WTC11 (cell line): Measurements from ENCODE around the gene ELMO1.

Experiments
- CREB1 ChIP-seq: sonication (generic); formaldehyde crosslinking; IDR thresholded peaks from 2 replicates; pipeline ENCODE4 v1.8.0; 2023; ENCODE audit warnings: mild to moderate bottlenecking, missing genetic modification reagents
- CTCF ChIP-seq: fragments of 200-600 bp; IDR thresholded peaks from 2 replicates; pipeline ENCODE4 v1.8.0; 2022; ENCODE audit warnings: antibody characterized with exemption
- FOXP1 ChIP-seq: sonication (generic); formaldehyde crosslinking; IDR thresholded peaks from 2 replicates; pipeline ENCODE4 v1.8.0; 2022; ENCODE audit warnings: missing genetic modification reagents, mild to moderate bottlenecking, moderate library complexity, borderline replicate concordance
- IRF2 ChIP-seq: sonication (generic); formaldehyde crosslinking; IDR thresholded peaks from 2 replicates; pipeline ENCODE4 v1.8.0; 2022; ENCODE audit warnings: low read depth, missing genetic modification reagents, borderline replicate concordance
- MAX ChIP-seq: sonication (generic); formaldehyde crosslinking; IDR thresholded peaks from 2 replicates; pipeline ENCODE4 v1.8.0; 2022; ENCODE audit warnings: mild to moderate bottlenecking, missing genetic modification reagents
- NFYB ChIP-seq: sonication (generic); formaldehyde crosslinking; conservative IDR thresholded peaks from 2 replicates; pipeline ENCODE4 v1.8.0; 2022; ENCODE audit warnings: low read depth, missing genetic modification reagents
- SMAD3 ChIP-seq: sonication (generic); formaldehyde crosslinking; IDR thresholded peaks from 2 replicates; pipeline ENCODE4 v1.8.0; 2022; ENCODE audit warnings: missing genetic modification reagents, mild to moderate bottlenecking, borderline replicate concordance
- SP1 ChIP-seq: sonication (generic); formaldehyde crosslinking; conservative IDR thresholded peaks from 2 replicates; pipeline ENCODE4 v1.8.1; 2022; ENCODE audit warnings: missing genetic modification reagents
- TCF7 ChIP-seq: sonication (generic); formaldehyde crosslinking; IDR thresholded peaks from 2 replicates; pipeline ENCODE4 v1.8.0; 2022; ENCODE audit warnings: mild to moderate bottlenecking, low read depth, missing genetic modification reagents, moderate library complexity
- ZNF512 ChIP-seq: sonication (generic); formaldehyde crosslinking; IDR thresholded peaks from 2 replicates; pipeline ENCODE4 v1.8.1; 2022; ENCODE audit warnings: missing genetic modification reagents, borderline replicate concordance

GRCh38 chr7:37360484-37360883 is 88.2 kb downstream of the ELMO1 start:
- TF ChIP-seq CTCF (no peak), MAX (CRISPR knock-in tag) (no peak), TCF7 (no peak), CREB1 (no peak), NFYB (CRISPR knock-in tag) (no peak), SMAD3 (CRISPR knock-in tag) (no peak), ZNF512 (no peak), FOXP1 (CRISPR knock-in tag) (no peak), IRF2 (CRISPR knock-in tag) (no peak), SP1 (no peak)
